HG02623 (cell line): Measurements from ENCODE around the gene ASPSCR1.

Experiments used
- ATAC-seq: cut with Tn5 transposase; IDR thresholded peaks from one replicate; pipeline ENCODE4 v1.9.1; 2021; ENCODE audit warnings: moderate library complexity; ENCODE audit not compliant: unreplicated experiment

ASPSCR1 gene

DNA sequence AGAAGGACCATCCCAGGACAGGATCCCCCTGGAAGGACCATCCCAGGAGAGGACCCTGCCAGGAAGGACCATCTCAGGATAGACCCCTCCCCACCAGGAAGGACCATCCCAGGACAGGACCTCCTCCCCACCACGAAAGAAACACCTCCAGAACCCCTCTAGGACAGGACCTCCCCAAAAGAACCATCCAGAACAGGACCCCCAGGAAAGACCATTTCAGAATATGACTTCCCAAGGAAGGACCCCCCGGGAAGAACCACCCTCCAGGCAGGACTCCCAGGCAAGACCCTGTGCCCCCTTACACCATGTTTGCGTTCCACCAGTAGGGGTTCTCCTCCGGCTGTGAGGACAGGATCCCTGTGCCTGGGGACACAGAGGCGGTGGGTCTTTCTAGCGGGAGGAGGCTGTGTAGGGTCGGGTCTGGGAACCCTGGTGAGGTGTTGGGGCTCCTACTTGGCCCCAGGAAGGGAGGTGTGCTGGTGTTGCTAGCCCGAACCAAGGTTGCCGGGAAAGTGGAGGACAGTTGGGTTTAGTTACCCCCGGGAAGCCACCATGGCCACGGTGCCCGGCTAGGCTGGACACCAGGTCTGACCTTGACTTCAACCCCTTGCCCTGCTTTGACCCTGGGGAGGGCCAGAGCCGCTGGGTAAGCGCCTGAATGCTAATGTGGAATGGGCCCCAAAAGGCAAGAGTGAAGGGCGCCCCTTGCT is 18.6 kb upstream of the ASPSCR1 start:
- ATAC-seq, result no peak

GRCh38 chr17:81959362-81960129 is 17.9 kb upstream of the ASPSCR1 start:
- ATAC-seq, result no peak

GRCh38 chr17:81960130-81960958 is 17.1 kb upstream of the ASPSCR1 start:
- no peak for ATAC-seq

DNA sequence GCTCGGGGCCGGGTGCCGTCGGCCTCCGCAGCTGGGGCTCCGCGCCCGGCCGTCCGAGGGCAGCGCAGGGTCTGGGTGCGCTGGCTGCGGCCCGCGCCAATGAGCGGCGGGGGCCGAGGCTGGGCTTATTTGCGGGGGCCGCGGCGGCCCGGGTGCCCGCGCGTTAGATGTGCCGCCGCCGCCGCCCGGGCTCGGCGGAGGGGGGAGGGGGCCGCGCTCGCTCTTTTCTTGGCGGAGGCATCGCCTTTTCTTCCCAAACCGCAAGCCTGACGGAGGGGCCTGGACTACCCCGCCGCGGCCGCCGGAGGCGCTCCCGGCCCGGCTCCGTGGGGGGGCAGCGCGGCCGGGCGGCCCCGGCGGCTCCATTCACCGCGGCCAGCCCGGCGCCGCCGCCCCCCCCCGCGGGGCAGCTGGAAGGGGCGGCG is 16.3 kb upstream of the ASPSCR1 start, which contains the start of gene NOTUM:
NOTUM (minus strand) TSS at position 101 of the 425 bp plus-strand sequence. CDS start 278 bp downstream, outside the sequence.
- ATAC-seq, result no peak

GRCh38 chr17:81961521-81962498 is 15.6 kb upstream of the ASPSCR1 start:
- ATAC-seq, result no peak

DNA sequence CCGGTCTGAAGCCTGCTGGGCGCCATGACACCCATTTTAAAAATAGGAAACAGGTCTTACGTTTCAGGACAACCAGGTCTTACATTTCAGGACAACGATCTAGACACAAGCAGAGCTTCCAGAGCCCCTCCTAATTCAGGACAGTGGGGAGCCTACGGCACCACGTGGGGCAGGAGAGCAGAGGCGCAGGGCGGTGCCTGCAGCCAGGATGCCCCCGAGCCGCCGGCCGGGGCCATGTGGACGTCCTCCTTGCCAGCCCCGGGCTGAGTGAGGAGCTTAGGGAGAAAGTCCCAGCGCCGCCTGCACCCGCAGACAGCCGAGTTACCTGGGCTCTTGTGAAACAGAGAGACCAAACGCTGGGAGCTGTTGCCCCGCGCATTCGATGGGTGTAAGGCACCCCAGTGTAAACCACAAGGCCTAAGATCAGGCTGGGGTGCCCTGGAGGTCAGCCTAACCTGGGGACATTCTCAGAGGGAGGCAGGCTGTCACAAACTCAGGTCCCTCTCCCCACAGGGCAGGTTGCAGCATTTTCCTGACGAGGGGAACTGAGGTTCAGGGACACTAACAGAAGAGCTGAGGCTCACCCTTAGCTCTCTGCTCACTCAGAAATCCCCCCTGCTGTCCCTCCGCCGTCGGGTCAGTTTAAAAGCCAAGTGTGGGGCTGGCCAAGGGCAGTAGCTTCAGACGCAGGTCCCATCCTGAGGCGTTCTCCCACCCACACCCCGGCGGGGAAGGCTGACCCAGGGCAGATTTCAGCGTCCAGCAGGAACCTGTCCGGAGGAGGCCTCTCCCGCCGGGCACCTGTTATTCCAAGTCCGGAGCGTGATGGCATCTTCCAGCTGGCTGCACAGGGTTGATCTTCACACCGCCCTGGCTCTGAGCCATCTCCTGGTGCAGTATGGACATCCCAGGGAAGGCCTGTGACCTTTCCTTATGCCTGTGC is 14.7 kb upstream of the ASPSCR1 start:
- ATAC-seq, result no peak

DNA sequence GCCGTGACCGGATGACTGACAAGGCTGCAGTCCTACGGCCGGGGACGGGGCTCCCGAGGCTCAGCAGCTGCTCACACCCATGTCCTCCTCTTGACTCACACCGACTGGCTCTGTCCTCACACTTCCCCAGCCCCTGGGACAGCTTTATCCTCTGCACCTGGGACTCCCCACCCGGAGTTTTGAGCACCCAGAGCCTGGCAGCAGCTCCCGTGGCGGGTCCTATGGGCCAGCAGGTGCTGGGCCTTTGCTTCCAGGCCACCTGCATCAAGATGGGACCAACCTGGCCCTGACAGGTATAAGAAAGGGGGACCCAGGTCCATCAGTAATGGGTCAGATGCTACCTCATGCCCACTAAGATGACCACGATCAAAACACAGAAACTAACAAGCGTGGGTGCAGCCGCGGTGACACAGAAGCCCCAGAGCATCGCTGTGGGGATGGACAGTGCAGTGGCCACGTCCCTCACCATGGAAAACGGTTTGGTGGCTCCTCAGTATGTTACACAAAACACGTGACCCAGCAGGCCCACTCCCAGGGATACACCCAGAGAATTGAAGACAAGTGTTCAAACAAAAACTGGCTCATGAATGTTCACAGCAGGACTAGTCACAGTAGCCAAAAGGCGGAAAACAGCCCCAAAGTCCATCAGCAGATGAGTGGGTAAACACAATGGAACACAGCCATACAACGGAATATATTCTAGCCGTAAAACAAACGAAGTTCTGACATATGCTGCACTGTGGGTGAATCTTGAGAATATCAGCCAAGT is 13.2 kb upstream of the ASPSCR1 start:
- ATAC-seq, result no peak

GRCh38 chr17:81966343-81967243 is 10.8 kb upstream of the ASPSCR1 start:
- ATAC-seq, result no peak

- no peak for ATAC-seq
Observed at GRCh38 chr17:81967244-81967532, 10.2 kb upstream of the ASPSCR1 start.

DNA sequence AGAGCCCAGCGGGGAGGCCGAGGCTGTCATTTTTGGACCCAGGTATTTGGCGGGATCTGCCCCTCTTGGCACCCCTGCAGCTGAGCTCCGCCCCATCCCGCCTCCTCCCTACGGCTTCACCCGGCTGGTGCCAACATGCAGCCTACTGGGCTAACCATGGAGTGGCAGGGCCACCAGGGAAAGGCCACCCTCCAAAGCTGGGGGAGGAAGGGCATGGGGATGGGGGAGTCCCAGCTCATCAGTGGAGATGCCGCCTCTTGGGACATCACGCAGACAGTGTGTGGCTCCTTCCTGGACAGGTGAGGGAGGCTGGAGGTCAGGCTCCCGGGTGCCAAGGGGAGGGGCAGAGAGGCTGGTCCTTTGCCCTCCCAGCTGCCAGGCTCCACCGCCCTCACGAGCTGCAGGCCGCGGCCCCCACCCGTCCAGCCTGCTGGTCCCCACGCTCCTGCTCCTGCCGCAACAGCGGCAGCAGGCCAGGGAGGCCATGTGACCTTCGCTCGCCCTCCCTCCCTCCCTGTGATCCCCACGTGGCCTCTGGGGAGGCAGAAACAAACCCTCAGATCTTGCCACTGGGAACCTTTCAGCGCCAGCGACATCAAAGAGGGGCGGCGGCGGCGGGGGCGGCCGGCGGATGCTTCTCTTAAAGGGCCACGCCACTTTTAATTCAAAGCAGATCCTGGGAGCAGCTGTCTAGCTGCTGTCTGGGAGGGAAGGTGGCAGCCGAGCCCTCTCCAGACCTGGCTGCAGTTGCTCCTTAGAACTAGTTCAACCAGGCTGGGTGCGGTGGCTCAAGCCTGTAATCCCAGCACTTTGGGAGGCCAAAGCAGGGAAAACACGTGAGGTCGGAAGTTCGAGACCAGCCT is 9.7 kb upstream of the ASPSCR1 start:
- peak; percentile 47 for ATAC-seq

DNA sequence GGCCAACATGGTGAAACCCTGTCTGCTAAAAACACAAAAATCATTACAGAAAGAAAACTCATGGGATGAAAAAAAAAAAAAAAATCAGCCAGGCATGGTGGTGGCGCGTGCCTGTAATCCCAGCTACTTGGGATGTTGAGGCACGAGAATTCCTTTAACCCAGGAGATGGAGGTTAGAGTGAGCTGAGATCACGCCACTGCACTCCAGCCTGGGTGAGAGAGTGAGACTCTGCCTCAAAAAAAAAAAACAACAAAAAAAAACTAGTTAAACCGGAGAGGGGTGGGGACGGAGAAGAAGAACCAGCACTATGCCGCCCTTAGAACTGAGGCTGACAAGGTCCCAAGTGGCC is 9.1 kb upstream of the ASPSCR1 start:
- no peak for ATAC-seq

DNA sequence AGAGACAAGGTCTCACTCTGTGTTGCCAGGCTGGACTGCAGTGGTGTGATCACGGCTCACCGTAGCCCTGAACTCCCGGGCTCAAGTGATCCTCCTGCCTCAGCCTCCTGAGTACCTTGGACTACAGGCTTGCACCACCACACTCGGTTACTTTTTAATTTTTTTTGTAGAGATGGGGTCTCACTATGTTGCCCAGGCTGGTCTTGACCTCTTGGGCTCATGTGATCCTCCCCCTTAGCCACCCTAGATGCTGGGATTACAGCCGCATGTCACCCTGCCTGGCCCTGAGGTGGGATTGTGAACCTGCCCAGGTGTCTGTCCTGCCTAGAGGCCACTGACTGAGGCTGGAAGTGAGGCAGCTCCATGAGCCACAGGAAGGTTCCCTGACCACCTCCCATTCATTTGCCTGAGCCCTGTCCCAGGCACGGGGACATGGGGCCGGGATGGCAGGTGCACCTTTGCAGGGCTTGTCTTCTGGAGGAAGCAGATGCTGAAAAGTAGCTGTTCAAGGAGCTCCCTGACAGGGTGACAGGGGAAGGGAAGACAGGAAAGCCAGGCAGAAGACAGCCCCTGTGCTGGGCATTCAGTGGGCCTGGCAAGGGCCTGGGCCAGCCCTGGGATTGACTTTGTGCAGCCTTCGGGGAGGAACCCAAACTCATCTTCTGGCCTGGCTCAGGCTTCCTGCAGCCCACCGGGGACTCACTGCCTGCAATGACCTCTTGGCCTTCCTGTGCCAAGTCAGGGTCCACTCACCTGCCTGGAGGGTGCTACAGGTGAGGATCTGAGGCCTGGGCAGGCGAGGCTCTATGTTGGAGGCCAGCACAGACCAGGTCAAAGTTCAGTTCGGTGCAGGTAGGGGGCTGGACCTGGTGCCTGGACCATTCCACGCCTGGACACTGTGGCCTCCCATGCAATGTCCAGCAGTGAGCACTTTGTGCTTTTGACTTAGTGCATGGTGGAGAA is 8.3 kb upstream of the ASPSCR1 start:
- ATAC-seq, result no peak

- ATAC-seq, result no peak
Observed at GRCh38 chr17:81973432-81973831, 4.0 kb upstream of the ASPSCR1 start.

DNA sequence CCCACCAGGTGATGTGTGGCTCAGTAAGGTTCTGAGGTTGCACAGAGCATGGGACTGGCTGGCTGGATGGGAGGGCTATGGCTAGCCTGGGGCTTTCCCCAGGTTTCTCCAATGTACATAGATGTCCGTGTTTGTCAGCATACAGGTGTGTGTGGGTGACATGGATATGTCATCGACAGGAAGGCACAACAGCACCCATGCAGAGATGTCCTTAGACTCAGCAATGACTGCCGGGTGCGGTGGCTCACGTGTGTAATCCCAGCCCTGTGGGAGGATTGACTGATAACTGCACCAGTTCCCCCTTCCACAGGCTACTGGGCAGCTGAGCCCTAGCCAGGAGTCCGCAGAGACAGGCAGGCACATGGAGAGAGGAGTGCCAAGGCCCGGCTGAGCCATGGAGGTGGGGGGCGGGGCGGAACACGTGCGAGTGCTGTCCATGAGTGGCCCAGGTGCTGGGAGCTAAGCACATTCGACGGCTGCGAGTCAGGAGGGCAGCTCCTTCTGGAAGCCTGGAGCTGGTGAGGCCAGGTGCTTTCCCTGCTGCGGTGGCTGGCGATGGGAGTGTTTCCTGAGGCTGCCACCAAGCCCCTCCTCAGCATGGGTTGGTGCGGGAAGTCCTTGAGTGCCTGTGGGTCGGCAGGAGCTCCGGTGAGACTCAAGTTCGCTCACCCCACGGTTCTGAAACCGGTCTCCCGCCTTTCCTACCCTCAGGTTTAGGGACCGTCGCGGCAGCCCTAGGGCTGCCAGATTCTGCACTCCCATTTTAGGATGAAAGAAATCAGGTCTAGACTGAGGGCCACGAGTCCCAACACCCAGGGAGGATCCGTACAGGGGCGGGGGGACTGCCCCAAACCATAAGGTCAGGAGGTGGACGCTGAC is 858 bp upstream of the ASPSCR1 start:
- ATAC-seq, result peak; percentile 8
